Activated CD4-positive, CD25-positive, alpha-beta regulatory T cell treated with anti-CD3 and anti-CD28 coated beads, Interleukin-2, amount 50 U/mL, for 16 hours (primary cell): Measurements from ENCODE around the gene ARMC6.
"Not testable (repeated sequence)": the region's sequence is repeated elsewhere in the genome, so short reads cannot be mapped to it uniquely, and the experiment has no call there.

Source experiments
- DNase-seq: peaks from one replicate; pipeline ENCODE4 v3.0.0-alpha.2; 2020; ENCODE audit warnings: low read depth, low spot score

ARMC6 gene

GRCh38 chr19:19106938-19107337 is 73.5 kb downstream of the ARMC6 start:
- not testable (repeated sequence) for DNase-seq

GRCh38 chr19:19107654-19108053 is 74.3 kb downstream of the ARMC6 start:
- no peak for DNase-seq
